Measurements from ENCODE around the gene SLN. TPM values are rescaled to one million over a fixed set of nuclear protein-coding genes. Genes with fewer than 3 reads are reported as not detected.

SLN gene
- total RNA-seq, 1 experiment from 2014 or later: not detected

DNA sequence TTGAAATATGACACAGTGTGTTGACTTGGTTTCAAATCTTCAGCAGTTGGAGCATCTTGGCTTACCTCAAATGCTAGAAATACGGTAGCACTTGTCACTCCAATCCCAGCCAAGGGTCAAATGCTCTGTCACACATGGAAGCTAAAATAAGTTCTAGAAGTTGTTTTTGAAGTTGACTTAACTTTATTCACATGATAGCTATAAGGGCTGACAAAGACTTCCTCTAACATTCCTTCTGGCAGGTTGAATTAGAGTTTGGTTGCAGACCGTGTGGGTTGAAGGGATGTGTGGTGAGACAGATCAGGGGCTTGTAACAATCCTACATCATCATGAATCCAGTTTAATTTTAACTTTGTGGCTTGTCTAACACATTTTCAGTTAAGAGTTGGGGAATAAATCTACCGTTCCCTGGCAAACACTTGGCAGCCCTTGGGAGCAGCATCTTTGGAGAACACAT is 4.6 kb downstream of the SLN start:
- no peak overlapping the region for H3K4me2 ChIP-seq (ENCODE audit: low read length)
- ChIA-PET RAD21 (ENCODE audit: low non-redundant PET in 1 of 2, low total read pairs in 2 of 2, uncharacterized antibody in 2 of 2, unreplicated experiment in 2 of 2) (no interaction called here), POLR2A (no interaction called here), CTCF (no interaction called here)
- ATAC-seq: no peak
- intact Hi-C loops (cut with micrococcal nuclease): no loop called here
- peaks cover 0 to 5% of the 10 kb centered on the region in 2 experiments; a peak in 1 of 4 replicates for H3K4me1 ChIP-seq (ENCODE audit: control insufficient read depth in 1 of 2, insufficient read depth in 2 of 2, low read length in 2 of 2)
- no peak for DNase-seq (ENCODE audit: low read depth, low spot score)
- H3K36me3 ChIP-seq (ENCODE audit: control insufficient read depth in 1 of 2, insufficient read depth in 2 of 2, low read length in 2 of 2): no peaks in the 10 kb centered on the region
- no peaks in the 10 kb centered on the region for H3K9me3 ChIP-seq (ENCODE audit: control insufficient read depth in 1 of 2, insufficient read depth in 1 of 2, low read depth in 1 of 2, low read length in 2 of 2)
- no peak overlapping the region for H3K9ac ChIP-seq (ENCODE audit: low read length)
- H3K79me2 ChIP-seq (ENCODE audit: insufficient read depth, low read length): no peaks in the 10 kb centered on the region
- H3K4me3 ChIP-seq (replicated peaks in 1 of 2; ENCODE audit: low read depth in 1 of 2, low read length in 2 of 2): no peak overlapping the region
- BruUV-seq (replicated peaks): no TSS peak
- no peak overlapping the region for H3K27ac ChIP-seq (ENCODE audit: low read depth, low read length)
- H4K20me1 ChIP-seq (ENCODE audit: insufficient read depth): no peaks in the 10 kb centered on the region
- no peaks in the 10 kb centered on the region for H3K9me2 ChIP-seq (ENCODE audit: insufficient read depth)
- no peak for TF ChIP-seq SIN3A (IDR thresholded peaks at IDR 0.05; ENCODE audit: low read depth)
- TF ChIP-seq EZH2 (IDR thresholded peaks at IDR 0.05): no peak
- TF ChIP-seq ELF1 (IDR thresholded peaks at IDR 0.05; ENCODE audit: borderline replicate concordance, low read depth): no peak
- TF ChIP-seq EGR1 (IDR thresholded peaks at IDR 0.05; ENCODE audit: low read depth): no peak
- TF ChIP-seq, protein P1, sequence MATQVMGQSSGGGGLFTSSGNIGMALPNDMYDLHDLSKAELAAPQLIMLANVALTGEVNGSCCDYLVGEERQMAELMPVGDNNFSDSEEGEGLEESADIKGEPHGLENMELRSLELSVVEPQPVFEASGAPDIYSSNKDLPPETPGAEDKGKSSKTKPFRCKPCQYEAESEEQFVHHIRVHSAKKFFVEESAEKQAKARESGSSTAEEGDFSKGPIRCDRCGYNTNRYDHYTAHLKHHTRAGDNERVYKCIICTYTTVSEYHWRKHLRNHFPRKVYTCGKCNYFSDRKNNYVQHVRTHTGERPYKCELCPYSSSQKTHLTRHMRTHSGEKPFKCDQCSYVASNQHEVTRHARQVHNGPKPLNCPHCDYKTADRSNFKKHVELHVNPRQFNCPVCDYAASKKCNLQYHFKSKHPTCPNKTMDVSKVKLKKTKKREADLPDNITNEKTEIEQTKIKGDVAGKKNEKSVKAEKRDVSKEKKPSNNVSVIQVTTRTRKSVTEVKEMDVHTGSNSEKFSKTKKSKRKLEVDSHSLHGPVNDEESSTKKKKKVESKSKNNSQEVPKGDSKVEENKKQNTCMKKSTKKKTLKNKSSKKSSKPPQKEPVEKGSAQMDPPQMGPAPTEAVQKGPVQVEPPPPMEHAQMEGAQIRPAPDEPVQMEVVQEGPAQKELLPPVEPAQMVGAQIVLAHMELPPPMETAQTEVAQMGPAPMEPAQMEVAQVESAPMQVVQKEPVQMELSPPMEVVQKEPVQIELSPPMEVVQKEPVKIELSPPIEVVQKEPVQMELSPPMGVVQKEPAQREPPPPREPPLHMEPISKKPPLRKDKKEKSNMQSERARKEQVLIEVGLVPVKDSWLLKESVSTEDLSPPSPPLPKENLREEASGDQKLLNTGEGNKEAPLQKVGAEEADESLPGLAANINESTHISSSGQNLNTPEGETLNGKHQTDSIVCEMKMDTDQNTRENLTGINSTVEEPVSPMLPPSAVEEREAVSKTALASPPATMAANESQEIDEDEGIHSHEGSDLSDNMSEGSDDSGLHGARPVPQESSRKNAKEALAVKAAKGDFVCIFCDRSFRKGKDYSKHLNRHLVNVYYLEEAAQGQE (IDR thresholded peaks at IDR 0.05; ENCODE audit: low read depth): no peak
- TF ChIP-seq SP1 (IDR thresholded peaks at IDR 0.05; ENCODE audit: low read depth): no peak
- TF ChIP-seq ZNF274 (IDR thresholded peaks at IDR 0.05; ENCODE audit: low read depth, low read length): no peak
- TF ChIP-seq JUND (IDR thresholded peaks at IDR 0.05): no peak
- no peak for TF ChIP-seq ZFX (IDR thresholded peaks at IDR 0.05)
- TF ChIP-seq, protein P2, sequence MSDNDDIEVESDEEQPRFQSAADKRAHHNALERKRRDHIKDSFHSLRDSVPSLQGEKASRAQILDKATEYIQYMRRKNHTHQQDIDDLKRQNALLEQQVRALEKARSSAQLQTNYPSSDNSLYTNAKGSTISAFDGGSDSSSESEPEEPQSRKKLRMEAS (IDR thresholded peaks at IDR 0.05): no peak
- TF ChIP-seq, protein P3, sequence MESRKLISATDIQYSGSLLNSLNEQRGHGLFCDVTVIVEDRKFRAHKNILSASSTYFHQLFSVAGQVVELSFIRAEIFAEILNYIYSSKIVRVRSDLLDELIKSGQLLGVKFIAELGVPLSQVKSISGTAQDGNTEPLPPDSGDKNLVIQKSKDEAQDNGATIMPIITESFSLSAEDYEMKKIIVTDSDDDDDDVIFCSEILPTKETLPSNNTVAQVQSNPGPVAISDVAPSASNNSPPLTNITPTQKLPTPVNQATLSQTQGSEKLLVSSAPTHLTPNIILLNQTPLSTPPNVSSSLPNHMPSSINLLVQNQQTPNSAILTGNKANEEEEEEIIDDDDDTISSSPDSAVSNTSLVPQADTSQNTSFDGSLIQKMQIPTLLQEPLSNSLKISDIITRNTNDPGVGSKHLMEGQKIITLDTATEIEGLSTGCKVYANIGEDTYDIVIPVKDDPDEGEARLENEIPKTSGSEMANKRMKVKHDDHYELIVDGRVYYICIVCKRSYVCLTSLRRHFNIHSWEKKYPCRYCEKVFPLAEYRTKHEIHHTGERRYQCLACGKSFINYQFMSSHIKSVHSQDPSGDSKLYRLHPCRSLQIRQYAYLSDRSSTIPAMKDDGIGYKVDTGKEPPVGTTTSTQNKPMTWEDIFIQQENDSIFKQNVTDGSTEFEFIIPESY (IDR thresholded peaks at IDR 0.05; ENCODE audit: extremely low read depth, insufficient replicate concordance, low read length): no peak
- TF ChIP-seq FOSL1 (IDR thresholded peaks at IDR 0.05; ENCODE audit: low read depth): no peak
- no peak for TF ChIP-seq POLR2A (IDR thresholded peaks at IDR 0.05; ENCODE audit: borderline replicate concordance, extremely low read depth, insufficient read depth, insufficient read length)
- no peak for TF ChIP-seq POLR2AphosphoS5 (IDR thresholded peaks at IDR 0.05; ENCODE audit: low read depth, low read length)
- no peak overlapping the region for H2AFZ ChIP-seq (ENCODE audit: low read depth, low read length, poor library complexity, severe bottlenecking)
- H3K27me3 ChIP-seq (ENCODE audit: insufficient read depth, low read length): no peaks in the 10 kb centered on the region; the same call in 1 of the 2 replicates

Measured in HCT116 (cell line).